Ovary (tissue), 1 donor: ENCODE data around the gene SORCS3.

Experiments
- EP300 ChIP-seq: sonication (generic); formaldehyde crosslinking; IDR thresholded peaks from one replicate; pipeline ENCODE4 v1.6.1; 2017; ENCODE audit warnings: antibody characterized with exemption
- POLR2A ChIP-seq: fragments of 450-650 bp; IDR thresholded peaks from one replicate; pipeline ENCODE4 v1.6.1; 2017; ENCODE audit warnings: antibody characterized with exemption, mild to moderate bottlenecking, moderate library complexity

DNA sequence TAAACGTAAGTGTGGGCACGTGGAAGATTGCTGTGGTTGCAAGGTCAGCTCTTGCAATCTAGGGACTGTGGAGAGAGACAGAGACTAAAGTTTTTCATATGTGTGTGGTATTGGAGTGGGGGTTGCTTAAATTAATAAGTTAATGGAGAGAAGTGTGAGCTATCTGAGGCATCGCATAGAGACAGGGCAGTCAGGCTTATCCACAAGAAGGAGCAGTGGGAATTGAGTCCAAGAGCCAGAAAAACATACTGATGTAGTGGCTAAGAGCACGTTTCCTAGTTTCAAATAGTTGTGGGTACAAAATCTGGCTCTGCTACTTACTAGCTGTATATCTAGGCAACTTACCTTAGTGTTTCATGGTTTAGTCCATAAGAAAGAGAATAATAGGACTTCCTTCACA lies 65.8 kb downstream of the SORCS3 start:
- TF ChIP-seq EP300 (no peak), POLR2A (no peak)
